ENCODE data around the gene KLHL17. TPM values are rescaled to one million over a fixed set of nuclear protein-coding genes. Genes with fewer than 3 reads are reported as not detected.

The KLHL17 gene
- total and polyA plus RNA-seq, 10 of the 15 experiments (the other 5 are each of a cell fraction or from before 2014, with no cell fraction given): 0.03 to 30.6 (median 5.3) TPM

DNA sequence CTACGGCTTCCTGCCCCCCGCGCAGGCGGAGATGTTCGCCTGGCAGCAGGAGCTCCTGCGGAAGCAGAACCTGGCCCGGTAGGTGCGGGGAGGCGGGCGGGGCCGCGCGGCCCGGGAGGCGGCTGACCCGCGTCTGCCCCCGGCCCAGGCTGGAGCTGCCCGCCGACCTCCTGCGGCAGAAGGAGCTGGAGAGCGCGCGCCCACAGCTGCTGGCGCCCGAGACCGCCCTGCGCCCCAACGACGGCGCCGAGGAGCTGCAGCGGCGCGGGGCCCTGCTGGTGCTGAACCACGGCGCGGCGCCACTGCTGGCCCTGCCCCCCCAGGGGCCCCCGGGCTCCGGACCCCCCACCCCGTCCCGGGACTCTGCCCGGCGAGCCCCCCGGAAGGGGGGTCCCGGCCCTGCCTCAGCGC, 18.0 kb upstream of the KLHL17 start (continued):
- TF ChIP-seq, protein P1, sequence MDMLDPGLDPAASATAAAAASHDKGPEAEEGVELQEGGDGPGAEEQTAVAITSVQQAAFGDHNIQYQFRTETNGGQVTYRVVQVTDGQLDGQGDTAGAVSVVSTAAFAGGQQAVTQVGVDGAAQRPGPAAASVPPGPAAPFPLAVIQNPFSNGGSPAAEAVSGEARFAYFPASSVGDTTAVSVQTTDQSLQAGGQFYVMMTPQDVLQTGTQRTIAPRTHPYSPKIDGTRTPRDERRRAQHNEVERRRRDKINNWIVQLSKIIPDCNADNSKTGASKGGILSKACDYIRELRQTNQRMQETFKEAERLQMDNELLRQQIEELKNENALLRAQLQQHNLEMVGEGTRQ (IDR thresholded peaks at IDR 0.05; ENCODE audit: borderline replicate concordance, low read depth, low read length): no peak
- TF ChIP-seq BHLHE40 (IDR thresholded peaks at IDR 0.05; ENCODE audit: borderline replicate concordance in 1 of 2, low read depth in 2 of 2, low read length in 1 of 2) (no peak), ZNF687 (IDR thresholded peaks at IDR 0.05) (no peak)
- TF ChIP-seq, protein P2, sequence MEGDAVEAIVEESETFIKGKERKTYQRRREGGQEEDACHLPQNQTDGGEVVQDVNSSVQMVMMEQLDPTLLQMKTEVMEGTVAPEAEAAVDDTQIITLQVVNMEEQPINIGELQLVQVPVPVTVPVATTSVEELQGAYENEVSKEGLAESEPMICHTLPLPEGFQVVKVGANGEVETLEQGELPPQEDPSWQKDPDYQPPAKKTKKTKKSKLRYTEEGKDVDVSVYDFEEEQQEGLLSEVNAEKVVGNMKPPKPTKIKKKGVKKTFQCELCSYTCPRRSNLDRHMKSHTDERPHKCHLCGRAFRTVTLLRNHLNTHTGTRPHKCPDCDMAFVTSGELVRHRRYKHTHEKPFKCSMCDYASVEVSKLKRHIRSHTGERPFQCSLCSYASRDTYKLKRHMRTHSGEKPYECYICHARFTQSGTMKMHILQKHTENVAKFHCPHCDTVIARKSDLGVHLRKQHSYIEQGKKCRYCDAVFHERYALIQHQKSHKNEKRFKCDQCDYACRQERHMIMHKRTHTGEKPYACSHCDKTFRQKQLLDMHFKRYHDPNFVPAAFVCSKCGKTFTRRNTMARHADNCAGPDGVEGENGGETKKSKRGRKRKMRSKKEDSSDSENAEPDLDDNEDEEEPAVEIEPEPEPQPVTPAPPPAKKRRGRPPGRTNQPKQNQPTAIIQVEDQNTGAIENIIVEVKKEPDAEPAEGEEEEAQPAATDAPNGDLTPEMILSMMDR (IDR thresholded peaks at IDR 0.05 in 2 of 3, conservative IDR thresholded peaks at IDR 0.05 in 1 of 3; ENCODE audit: control insufficient read depth in 2 of 3, extremely low read depth in 1 of 3, insufficient read depth in 1 of 3, low read depth in 3 of 3, low read length in 3 of 3): no peak
